Measurements from ENCODE around the gene PPIG.
"Not testable (repeated sequence)": the region's sequence is repeated elsewhere in the genome, so short reads cannot be mapped to it uniquely, and the experiment has no call there.

The PPIG gene

DNA sequence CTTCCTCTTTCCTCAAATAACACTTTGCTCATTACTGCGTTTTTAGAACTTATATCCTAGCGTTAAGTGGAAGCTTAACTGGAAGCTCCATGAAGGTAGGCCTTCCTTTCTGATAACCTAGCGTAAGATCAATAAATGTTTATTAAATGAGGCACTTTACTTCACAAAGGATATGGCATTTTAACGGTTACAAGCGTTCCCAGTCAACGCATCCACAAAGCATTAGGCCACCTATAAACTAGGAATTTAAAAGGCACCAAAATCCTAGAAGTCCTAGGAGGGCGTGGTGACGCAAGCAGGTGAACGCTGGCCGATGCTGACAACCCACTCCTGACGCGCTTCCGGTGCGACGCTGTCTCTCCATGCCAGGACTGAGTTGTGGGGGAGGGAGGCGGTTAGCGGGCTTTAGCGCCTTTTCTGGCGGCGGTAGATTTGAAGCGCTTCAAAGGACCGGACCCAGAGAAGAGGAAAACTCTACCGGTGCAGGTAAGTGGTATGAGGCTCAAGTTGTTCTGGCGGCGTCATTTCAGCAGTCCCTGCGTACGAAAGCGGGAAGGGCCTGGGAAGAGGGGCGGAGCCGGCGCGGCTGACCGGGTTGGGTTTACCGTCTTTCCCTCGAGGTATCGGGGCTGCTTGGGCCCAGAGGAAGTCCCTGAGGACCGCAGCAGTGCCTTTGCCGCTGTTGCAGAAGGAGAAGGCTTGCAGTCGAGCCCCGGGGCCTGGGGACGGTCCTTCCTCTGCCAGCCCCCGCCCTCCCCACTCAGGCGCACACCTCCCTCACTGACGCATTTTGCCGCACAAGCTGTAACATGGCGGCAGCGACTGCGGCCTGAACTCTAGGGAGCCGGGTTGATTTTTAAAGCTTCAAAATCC lies at the start of gene PPIG:
Gene PPIG (plus strand): TSS at position 347 of the 873 bp plus-strand sequence. CDS start 19,691 bp downstream, outside the sequence.
- in situ Hi-C loops (cut with MboI; ENCODE audit: low sequenced_read_pairs), result no loop called here

DNA sequence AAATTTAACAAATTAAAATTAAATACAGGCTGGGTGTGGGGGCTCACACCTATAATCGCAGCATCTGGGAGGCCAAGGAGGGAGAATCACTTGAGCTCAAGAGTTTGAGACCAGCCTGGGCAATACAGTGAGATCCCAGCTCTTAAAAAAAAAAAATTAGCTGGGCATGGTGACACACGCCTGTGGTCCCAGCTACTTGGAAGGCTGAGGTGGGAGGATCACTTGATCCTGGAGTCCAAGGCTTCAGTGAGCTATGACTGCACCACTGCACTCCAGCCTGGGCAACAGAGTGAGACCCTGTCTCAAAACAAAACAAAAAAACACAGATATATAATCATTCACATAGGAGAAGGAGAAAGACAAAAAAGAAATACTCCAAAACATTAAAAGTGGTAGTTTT lies 44.7 kb upstream of the PPIG start:
- in situ Hi-C loops (cut with MboI; ENCODE audit: low sequenced_read_pairs), result not testable (repeated sequence)

DNA sequence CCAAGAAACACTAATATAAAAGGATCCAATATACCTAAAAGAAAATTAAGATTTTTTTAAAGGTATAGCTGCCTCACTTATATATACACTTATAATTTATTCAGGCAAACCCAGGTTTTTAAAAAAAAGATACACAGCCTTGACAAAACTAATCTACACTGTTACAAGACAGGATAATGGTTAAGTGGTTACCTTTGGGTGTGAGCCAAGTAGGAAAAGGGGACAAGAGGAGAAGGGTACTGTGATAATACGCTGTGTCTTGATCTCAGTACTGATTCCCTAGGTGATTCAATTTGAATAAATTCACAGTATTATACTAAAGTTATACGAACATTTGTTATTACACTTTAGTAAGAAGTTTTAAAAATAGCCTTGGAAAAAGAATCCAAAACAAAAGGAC lies 44.0 kb upstream of the PPIG start:
- in situ Hi-C loops (cut with MboI; ENCODE audit: low sequenced_read_pairs), result no loop called here

DNA sequence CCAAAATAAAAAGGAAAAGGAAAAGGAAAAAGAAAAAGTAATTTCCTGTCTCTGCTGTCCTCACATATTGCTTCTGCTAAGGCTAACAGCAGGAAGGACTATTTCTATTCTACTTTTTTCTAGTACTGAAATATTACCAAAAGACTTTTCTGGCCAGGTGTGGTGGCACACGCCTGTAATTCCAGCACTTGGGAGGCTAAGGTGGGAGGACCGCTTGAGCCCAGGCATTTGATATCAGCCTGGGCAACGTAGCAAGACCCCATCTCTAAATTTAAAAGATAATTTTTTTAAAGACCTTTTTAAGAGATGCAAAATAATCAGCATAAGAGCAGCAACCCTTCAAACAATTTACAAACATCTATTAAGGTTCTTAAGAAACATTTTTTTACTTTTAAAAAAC lies 41.7 kb upstream of the PPIG start:
- in situ Hi-C loops (cut with MboI; ENCODE audit: low sequenced_read_pairs), result no loop called here

DNA sequence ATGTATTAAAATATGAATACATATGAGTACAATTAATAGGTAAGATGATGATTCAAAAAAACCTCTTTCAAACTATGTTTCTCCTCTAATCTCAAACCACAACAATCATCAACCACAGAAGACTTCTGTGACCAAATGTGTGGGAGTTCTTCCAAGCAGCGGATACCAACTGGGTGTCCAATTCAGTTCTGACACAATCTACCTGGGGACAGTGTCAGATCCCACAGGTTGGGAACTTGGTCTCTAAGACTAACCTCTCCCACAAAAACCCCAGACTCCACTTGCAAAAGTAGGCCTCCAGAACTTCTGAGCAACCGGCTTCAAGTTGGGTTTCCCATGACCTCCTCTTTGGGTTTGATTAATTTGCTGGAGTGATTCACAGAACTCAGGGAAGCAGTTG lies 37.4 kb upstream of the PPIG start:
- in situ Hi-C loops (cut with MboI; ENCODE audit: low sequenced_read_pairs), result no loop called here

DNA sequence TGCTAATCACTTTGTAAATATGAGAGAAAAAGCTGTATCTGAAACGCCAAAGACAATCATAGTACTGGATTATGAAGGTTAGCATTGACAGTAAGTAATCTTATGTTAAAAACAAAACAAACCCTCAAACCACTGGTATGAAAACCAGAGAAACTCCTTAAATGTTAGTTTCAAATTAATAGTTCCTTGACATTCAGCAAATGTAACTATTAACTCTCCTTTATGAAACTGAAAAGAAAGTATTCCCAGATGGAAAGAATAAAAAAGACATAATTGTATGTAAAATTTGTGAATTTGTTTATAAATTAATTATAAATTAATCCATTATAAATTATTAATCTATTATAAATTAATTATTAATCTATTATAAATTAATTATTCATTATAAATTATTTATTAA lies 22.8 kb upstream of the PPIG start:
- in situ Hi-C loops (cut with MboI; ENCODE audit: low sequenced_read_pairs), result no loop called here

DNA sequence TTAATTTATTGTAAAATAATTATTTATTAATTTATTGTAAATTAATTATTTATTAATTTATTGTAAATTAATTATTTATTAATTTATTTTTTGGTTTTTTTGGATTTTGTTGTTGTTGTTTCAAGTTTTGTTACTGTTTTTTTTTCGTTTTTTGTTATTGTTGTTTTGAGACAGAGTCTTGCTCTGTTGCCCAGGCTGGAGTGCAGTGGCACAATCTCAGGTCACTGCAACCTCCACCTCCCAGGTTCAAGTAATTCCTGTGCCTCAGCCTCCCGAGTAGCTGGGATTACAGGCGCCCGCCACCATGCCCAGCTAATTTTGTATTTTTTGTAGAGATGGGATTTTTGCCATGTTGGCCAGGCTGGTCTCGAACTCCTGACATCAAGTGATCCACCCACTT lies 22.1 kb upstream of the PPIG start:
- in situ Hi-C loops (cut with MboI; ENCODE audit: low sequenced_read_pairs), result not testable (repeated sequence)

DNA sequence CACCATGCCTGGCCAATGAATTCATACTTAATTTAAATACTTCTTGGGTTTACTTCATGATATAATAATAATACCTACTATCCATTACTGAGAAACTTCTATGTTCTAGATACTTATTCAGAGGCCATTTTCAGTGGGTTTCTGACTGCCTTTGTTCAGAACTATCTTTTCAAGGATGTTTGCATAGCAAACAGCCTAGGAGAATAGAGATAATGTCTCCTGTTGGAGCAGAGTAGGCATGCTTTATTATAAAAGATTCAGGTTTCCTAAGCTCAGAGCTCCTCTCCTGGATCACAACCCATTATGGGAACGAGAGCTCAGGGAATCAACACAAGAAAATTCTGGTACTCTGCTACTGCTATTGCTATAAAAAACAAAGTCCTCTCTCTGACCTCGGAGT lies 21.6 kb upstream of the PPIG start:
- in situ Hi-C loops (cut with MboI; ENCODE audit: low sequenced_read_pairs), result no loop called here

DNA sequence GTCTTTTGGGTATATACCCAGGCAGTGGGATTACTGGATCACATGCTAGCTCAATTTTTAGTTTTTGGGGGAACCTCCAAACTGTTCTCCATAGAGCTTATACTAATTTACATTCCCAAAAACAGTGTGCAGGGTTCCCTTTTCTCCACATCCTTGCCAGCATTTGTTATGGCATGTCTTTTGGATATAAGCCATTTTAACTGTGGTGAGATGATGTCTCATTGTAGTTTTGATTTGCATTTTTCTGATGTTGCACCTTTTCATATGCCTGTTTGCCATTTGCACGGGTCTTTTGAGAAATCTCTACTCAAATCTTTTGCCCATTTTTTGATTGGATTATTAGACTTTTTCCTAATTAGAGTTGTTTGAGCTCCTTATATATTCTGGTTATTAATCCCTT lies 18.5 kb upstream of the PPIG start:
- in situ Hi-C loops (cut with MboI; ENCODE audit: low sequenced_read_pairs), result no loop called here

DNA sequence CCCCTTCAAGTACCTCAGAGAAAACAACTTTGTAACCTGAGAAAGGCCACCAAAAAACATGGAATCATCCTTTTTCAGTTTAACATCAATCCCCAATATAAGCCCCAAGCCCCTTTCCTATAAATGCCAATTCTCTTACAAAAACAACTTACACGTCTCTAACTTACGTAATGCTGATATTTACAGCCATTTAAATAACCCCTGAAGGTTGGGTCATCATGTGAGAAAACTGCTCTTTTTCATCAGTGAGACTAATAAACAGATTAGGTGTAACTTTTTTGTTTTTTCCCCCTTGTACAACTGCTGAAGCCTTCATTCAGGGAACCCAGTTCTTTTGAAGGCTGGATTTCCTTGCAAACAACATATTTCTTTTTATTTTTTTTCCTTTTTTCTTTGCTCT lies 14.2 kb upstream of the PPIG start:
- in situ Hi-C loops (cut with MboI; ENCODE audit: low sequenced_read_pairs), result no loop called here

DNA sequence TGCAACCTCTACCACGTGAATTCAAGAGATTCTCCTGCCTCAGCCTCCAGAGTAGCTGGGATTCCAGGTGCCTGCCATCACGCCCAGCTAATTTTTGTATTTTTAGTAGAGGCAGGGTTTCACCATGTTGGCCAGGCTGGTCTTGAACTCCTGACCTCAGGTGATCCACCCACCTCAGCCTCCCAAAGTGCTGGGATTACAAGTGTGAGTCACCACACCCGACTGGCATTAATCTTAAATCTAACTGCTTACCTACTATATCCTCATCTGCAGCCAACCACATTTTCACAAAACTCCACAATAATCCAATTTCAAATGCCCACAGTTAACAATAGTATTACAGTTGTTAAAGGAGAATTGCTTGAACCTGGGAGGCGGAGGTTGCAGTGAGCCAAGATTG lies 13.4 kb upstream of the PPIG start:
- in situ Hi-C loops (cut with MboI; ENCODE audit: low sequenced_read_pairs), result not testable (repeated sequence)

DNA sequence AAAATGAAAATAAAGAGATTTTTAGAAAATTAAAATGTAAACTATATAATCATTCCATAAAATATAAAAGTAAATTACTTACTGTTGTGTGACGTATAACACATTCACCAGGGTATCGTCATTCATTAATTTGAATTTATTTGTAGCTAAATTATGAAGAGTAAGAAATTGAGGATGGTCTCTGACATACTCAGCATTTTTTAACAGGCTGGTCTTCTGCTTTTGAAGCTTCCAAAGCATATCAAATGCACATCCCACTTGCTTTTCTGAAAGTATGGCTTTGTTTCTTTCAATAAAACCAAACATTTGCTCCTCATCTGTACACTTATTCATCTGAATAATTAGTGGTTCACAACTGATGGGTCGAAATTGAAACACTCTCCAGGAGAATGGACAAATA lies 12.6 kb upstream of the PPIG start:
- in situ Hi-C loops (cut with MboI; ENCODE audit: low sequenced_read_pairs), result no loop called here

DNA sequence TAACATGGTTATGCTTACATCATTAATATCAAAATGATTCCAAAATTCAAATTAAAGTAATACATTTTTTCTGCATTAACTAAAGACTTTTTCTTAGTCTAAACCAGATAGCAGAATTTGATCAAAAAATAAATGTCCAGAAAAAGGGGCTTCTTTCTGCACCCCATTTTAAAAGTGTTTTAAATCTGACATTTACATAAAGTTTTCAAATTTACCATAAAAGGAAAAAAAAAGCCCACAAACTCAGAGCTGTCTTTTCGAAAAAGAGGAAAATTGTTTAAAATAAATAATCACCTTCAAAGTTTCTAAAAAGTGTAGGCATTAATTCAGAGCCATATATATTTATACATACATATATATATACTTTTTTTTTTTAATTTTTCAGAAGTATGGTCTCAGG lies 12.0 kb upstream of the PPIG start:
- in situ Hi-C loops (cut with MboI; ENCODE audit: low sequenced_read_pairs), result no loop called here

DNA sequence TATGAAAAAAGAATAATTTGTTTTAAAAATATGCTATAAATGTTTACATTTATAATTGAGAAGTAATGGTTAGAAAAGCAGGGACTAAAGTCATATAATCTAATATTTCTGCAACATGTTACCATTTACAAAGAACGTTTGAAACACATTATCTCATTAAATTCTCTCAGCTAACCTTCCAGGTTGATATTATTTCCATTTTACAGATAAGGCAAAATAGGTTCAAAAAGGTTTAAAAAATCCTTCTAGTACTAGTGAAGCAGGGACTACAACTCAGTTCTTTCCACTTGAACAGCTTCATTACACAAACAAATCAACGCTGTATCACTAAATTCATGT lies 11.4 kb upstream of the PPIG start:
- in situ Hi-C loops (cut with MboI; ENCODE audit: low sequenced_read_pairs), result no loop called here

DNA sequence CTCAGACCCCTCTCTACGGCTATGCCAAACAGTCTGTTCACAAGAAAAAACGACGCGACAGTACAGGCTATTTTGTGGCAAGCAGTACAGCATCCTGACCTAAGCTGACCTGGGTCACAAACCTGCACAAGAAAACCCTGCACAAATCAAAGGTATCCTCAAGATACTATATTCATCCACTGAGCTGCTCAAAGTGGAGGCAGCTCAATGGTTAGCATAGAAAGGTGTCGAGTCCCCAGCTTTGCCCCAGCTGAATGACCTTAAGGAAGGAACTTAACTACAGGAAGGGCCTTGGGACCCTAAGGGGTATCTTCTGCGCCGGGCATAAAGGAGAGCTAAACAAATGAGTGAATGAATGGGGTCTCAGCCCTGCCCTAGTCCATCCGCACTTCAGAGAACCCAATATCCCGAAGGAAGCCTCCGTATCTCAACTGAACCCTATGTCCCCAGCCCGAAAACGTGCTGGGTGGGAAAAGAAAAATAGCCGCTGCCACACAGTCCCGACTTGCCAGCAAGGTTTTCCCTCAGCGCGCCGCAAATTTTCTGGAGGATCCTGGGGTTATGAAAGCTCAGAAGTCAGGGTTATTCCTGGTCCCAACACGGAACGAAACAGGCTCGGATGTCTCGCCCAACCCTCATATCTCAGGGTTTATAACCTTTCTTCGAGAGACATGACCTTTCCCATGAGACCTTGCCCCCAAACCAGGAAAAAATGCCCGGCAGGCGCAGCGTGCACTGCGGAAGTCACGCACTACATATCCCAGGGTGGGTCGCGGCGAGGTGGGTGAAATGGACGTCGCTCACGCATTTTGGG lies 10.8 kb upstream of the PPIG start, which contains the start of gene FASTKD1:
Gene FASTKD1 (minus strand): TSS at position 706 of the 814 bp plus-strand sequence. CDS start 1,836 bp downstream, outside the sequence.
- in situ Hi-C loops (cut with MboI; ENCODE audit: low sequenced_read_pairs), result no loop called here

DNA sequence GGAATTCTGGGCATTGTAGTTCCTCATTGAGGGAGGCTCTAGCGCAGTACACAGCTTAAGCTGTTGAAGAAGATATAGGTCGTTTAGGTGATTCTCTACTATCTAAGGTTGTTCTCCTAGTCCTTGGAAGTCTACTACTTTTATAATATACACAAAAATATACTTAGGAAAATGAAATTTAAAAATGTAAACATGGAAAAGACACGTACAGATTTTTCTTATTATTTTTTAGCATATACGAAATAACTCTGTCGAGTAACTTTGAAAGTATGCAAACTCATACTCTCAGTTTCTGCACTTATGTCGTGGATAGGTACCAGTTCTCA lies 10.2 kb upstream of the PPIG start:
- in situ Hi-C loops (cut with MboI; ENCODE audit: low sequenced_read_pairs), result no loop called here

DNA sequence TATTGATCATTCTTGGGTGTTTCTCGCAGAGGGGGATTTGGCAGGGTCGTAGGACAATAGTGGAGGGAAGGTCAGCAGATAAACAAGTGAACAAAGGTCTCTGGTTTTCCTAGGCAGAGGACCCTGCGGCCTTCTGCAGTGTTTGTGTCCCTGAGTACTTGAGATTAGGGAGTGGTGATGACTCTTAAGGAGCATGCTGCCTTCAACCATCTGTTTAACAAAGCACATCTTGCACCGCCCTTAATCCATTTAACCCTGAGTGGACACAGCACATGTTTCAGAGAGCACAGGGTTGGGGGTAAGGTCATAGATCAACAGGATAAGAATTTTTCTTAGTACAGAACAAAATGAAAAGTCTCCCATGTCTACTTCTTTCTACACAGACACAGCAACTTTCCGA lies 9.6 kb upstream of the PPIG start:
- in situ Hi-C loops (cut with MboI; ENCODE audit: low sequenced_read_pairs), result not testable (repeated sequence)

DNA sequence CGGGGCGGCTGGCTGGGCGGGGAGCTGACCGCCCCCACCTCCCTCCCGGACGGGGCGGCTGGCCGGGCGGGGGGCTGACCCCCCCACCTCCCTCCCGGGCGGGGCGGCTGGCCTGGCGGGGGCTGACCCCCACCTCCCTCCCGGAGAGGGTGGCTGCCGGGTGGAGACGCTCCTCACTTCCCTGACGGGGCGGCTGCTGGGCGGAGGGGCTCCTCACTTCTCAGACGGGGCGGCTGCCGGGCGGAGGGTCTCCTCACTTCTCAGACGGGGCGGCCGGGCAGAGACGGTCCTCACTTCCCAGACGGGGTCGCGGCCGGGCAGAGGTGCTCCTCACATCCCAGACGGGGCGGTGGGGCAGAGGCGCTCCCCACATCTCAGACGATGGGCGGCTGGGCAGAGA lies 8.9 kb upstream of the PPIG start:
- in situ Hi-C loops (cut with MboI; ENCODE audit: low sequenced_read_pairs), result not testable (repeated sequence)

DNA sequence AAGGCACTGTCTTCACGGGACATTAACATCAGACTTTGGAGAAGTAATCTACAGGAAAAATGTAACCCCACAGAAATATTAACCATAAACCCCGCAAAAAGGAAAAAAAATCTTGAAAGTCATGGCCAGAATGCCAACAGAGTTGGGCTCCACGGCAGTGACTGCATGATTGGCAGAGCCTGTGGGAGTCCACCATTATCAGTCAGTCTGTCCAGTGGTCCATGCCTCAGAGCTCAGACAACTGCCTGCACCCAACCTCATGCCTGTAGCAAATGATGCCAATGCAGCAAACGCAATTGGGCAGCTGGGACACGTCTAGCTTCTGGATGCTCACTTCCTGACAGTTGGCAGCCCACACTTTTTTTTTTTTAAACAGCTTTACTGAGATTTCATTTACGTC lies 5.1 kb upstream of the PPIG start:
- in situ Hi-C loops (cut with MboI; ENCODE audit: low sequenced_read_pairs), result no loop called here

DNA sequence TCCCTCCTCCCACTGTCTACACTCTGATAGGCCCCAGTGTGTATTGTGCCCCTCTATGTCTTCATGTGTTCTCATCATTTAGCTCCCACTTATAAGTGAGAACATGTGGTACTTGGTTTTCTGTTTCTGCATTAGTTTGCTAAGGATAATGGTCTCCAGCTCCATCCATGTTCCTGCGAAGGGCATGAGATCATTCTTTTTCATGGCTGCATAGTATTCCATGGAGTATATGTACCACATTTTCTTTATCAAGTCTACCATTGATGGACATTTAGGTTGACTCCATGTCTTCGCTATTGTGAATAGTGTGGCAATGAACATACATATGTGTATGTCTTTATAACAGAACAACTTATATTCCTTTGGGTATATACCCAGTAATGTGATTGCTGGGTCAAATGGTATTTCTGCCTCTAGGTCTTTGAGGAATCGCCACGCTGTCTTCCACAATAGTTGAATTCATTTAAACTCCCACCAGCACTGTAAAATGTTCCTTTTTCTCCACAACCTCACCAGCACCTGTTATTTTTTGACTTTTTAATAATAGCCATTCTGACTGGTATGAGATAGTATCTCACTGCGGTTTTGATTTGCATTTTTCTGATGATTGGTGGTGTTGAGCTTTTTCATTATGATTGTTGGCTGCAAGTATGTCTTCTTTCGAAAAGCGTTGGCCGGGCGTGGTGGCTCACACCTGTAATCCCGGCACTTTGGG lies 1.4 kb upstream of the PPIG start:
- in situ Hi-C loops (cut with MboI; ENCODE audit: low sequenced_read_pairs), result not testable (repeated sequence)

DNA sequence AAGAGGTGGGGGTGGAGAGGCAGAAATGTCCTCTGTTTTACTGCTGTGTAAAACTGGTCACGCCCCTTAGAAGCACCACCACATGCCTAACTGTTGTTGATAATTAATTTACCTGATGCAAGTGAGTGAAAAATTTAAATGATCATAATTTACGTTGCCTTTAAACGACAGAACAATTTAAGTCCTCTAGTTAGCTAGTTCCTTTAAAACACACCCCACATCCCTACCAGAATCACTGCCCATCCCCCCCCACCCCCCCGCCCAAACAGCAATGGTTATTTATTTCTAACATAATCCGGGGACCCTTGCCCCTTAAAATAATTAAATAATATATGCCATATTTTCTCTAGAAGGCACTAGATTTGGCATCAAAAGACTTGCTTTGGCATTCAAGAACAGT lies 633 bp upstream of the PPIG start:
- in situ Hi-C loops (cut with MboI; ENCODE audit: low sequenced_read_pairs), result no loop called here

DNA sequence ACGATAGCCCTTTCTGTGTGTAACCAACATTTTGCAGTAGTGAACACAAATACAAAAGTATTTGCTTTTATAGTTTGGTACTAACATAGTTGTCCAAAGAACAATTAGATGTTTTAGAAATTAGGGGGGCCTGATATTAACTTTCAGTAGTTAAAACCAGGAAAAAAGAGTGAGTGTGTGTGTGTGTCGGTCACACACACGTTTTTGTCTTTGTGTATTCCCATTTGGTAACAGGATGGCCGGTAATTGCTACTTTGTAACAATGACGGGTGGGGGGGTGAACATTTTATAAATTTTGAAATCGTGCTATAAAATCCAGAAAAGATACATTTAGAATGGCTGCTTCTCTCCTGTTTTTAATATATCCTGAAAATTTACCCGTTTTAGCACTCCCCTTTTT lies 1.5 kb downstream of the PPIG start:
- in situ Hi-C loops (cut with MboI; ENCODE audit: low sequenced_read_pairs), result no loop called here
